Suprapubic skin (tissue), 4 donors: ENCODE data around the gene CPEB3. TPM values are rescaled to one million over a fixed set of nuclear protein-coding genes. Genes with fewer than 3 reads are reported as not detected.

Experiments
- DNase-seq, 2 donors: peaks; one replicate each; pipeline ENCODE4 v3.0.0-alpha.2; 2019; ENCODE audit warnings: low spot score in 2 of 2
- H3K27ac ChIP-seq: fragments of 200-600 bp; sonication (generic); one replicate; pipeline ENCODE4 v1.5.1; 2019
- H3K27me3 ChIP-seq: fragments of 200-600 bp; sonication (generic); one replicate; pipeline ENCODE4 v1.5.1; 2019
- H3K36me3 ChIP-seq: fragments of 200-600 bp; sonication (generic); one replicate; pipeline ENCODE4 v1.5.1; 2019
- H3K4me1 ChIP-seq: fragments of 200-600 bp; sonication (generic); one replicate; pipeline ENCODE4 v1.5.1; 2019
- H3K4me3 ChIP-seq: fragments of 200-600 bp; sonication (generic); one replicate; pipeline ENCODE4 v1.5.1; 2019; ENCODE audit warnings: mild to moderate bottlenecking
- H3K9me3 ChIP-seq: fragments of 200-600 bp; sonication (generic); one replicate; pipeline ENCODE4 v1.5.1; 2019
- EP300 ChIP-seq: sonication (generic); formaldehyde crosslinking; IDR thresholded peaks from one replicate; pipeline ENCODE4 v1.6.1; 2017; ENCODE audit warnings: antibody characterized with exemption
- POLR2A ChIP-seq, 2 donors: fragments of 450-650 bp; IDR thresholded peaks; one replicate each; pipeline ENCODE4 v1.6.1; 2017; ENCODE audit warnings: antibody characterized with exemption in 2 of 2, mild to moderate bottlenecking in 2 of 2, moderate library complexity in 2 of 2
- POLR2AphosphoS5 ChIP-seq, 3 donors: sonication (generic); formaldehyde crosslinking; IDR thresholded peaks; one replicate each; pipeline ENCODE4 v1.6.1; 2017; ENCODE audit warnings: antibody characterized with exemption in 3 of 3
- WGBS: methylation state at CpG from one replicate; pipeline ENCODE4 v1.1.5; 2018; 5-methylcytosine and 5-hydroxymethylcytosine counted together
- total RNA-seq, 4 donors: library from RNA; depleted of rRNA; stranded (reverse); fragments of >200 nt; gene quantifications; one replicate each; pipeline ENCODE4 v1.1.0, GENCODE V29; 2016
- TF ChIP-seq, protein P1 (sequence below), 2 donors: fragments of 200-600 bp in 1 of 2; fragments of 450-650 bp in 1 of 2; sonication (generic) in 1 of 2; IDR thresholded peaks; one replicate each; pipeline ENCODE4 v1.5.1; 2016 to 2019; ENCODE audit warnings: antibody characterized with exemption in 2 of 2, mild to moderate bottlenecking in 1 of 2, moderate library complexity in 1 of 2

The CPEB3 gene
- total RNA-seq, 4 donors from 2014 or later = 7.8 to 19.2 (median 10.4) TPM

DNA sequence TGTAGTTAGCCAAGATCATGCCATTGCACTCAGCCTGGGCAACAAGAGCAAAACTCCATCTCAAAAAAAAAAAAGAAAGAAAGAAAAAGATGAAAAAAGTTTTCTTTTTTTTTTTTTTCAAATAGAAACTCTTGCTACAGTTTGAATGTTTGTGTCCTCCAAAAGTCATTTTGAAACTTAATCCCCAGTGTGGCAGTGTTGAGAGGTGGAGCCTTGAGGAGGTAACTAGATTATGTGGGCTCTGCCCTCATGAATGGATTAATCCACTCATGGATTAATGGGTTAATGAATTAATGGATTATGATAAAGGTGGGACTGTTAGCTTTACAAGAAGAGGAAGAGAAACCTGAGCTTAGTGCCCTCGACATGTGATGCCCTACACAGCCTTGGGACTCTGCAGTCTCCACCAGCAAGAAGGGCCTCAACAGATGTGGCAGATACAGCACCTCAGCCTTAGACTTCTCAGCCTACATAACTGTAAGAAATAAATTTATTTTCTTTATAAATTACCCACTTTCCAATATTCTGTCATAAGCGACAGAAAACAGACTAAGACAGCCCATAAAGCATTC lies 25.1 kb downstream of the CPEB3 start:
- H3K36me3 ChIP-seq = no peaks in the 10 kb centered on the region
- DNase-seq = no peak
- no peaks in the 10 kb centered on the region for H3K27me3 ChIP-seq
- peaks cover 7% of the 10 kb centered on the region for H3K4me1 ChIP-seq
- no peaks in the 10 kb centered on the region for H3K9me3 ChIP-seq
- no peak overlapping the region for H3K27ac ChIP-seq
- TF ChIP-seq, protein P1, sequence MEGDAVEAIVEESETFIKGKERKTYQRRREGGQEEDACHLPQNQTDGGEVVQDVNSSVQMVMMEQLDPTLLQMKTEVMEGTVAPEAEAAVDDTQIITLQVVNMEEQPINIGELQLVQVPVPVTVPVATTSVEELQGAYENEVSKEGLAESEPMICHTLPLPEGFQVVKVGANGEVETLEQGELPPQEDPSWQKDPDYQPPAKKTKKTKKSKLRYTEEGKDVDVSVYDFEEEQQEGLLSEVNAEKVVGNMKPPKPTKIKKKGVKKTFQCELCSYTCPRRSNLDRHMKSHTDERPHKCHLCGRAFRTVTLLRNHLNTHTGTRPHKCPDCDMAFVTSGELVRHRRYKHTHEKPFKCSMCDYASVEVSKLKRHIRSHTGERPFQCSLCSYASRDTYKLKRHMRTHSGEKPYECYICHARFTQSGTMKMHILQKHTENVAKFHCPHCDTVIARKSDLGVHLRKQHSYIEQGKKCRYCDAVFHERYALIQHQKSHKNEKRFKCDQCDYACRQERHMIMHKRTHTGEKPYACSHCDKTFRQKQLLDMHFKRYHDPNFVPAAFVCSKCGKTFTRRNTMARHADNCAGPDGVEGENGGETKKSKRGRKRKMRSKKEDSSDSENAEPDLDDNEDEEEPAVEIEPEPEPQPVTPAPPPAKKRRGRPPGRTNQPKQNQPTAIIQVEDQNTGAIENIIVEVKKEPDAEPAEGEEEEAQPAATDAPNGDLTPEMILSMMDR (IDR thresholded peaks at IDR 0.05) = no peak
- no peak for TF ChIP-seq POLR2A (IDR thresholded peaks at IDR 0.05)
- TF ChIP-seq EP300 = no peak
- no peak for TF ChIP-seq POLR2AphosphoS5 (IDR thresholded peaks at IDR 0.05)
- H3K4me3 ChIP-seq = no peak overlapping the region
- 86% methylated on average over 2 of the region's 2 CpGs for WGBS

DNA sequence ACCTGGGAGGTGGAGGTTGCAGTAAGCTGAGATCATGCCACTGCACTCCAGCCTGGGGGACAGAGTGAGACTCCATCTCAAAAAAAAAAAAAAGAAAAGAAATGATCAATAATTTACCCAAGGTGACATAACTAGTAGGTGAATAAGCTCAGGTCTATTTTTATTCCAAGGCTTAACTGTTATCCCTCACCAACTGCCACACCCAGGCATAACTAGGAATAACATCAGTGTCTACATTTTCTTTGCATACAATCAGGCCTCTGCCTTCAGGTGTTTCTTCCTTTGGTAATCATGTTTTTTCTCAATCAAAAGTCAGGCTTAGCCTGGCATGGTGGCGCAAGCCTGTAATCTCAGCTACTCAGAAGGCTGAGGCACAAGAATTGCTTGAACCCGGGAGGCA lies 26.6 kb downstream of the CPEB3 start:
- H3K4me3 ChIP-seq = no peak overlapping the region
- TF ChIP-seq EP300 (no peak), POLR2A (IDR thresholded peaks at IDR 0.05) (no peak), POLR2AphosphoS5 (IDR thresholded peaks at IDR 0.05) (no peak)
- TF ChIP-seq, protein P1 (IDR thresholded peaks at IDR 0.05) = no peak
- H3K36me3 ChIP-seq = no peaks in the 10 kb centered on the region
- H3K9me3 ChIP-seq = no peaks in the 10 kb centered on the region
- whole genome bisulfite sequencing = 93% methylated on average over 2 of the region's 2 CpGs
- peaks cover 7% of the 10 kb centered on the region for H3K4me1 ChIP-seq
- H3K27me3 ChIP-seq = no peaks in the 10 kb centered on the region
- no peak for DNase-seq
- H3K27ac ChIP-seq = no peak overlapping the region

DNA sequence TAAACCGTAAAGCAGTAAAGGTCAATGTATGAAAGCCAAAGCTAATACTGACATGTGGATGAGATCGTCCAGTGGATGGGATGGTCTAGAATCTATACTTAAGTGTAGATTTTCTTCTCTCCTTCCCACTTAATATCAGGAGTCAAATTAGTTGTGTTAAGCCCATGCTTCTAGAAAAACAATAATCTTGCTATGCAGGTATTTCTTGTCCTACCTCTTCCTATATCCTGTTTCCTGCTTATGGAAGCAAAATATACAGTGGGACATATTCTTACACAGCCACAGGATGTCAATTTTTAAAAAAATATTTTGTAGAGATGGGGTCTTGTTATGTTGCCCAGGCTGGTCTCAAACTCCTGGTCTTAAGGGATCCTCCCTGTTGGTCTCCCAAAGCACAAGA lies 27.5 kb downstream of the CPEB3 start:
- H3K27me3 ChIP-seq = no peaks in the 10 kb centered on the region
- TF ChIP-seq EP300 = no peak
- 88% methylated on average over 2 of the region's 2 CpGs for WGBS
- peaks cover 7% of the 10 kb centered on the region for H3K4me1 ChIP-seq
- DNase-seq = no peak
- H3K9me3 ChIP-seq = no peaks in the 10 kb centered on the region
- H3K4me3 ChIP-seq = no peak overlapping the region
- no peak overlapping the region for H3K27ac ChIP-seq
- H3K36me3 ChIP-seq = no peaks in the 10 kb centered on the region

DNA sequence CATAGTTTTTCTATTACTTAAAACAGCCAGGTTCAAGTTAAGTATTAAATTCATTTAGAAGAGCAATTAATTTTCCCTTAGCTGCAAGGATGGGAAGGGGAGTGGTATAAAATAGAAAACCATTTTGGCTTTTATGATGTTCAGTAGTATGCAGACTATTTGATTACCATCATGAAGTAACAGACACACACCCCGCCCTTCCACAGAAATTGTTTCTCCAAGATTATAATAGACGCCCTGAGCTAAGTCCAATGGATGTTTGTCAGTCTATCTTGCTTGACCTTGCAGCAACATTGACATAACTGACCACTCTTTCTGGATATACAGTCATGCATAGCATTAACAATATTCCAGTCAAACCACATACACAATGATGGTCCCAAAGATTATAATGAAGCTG lies 42.3 kb downstream of the CPEB3 start:
- no peak for DNase-seq
- Histone ChIP-seq H3K4me1 (peaks cover 10% of the 10 kb centered on the region), H3K27ac (no peak overlapping the region), H3K9me3 (no peaks in the 10 kb centered on the region), H3K4me3 (no peak overlapping the region), H3K36me3 (no peaks in the 10 kb centered on the region), H3K27me3 (no peaks in the 10 kb centered on the region)
- TF ChIP-seq POLR2AphosphoS5 (IDR thresholded peaks at IDR 0.05) (no peak), EP300 (no peak), POLR2A (IDR thresholded peaks at IDR 0.05) (no peak)
- TF ChIP-seq, protein P1 (IDR thresholded peaks at IDR 0.05) = no peak
- WGBS = 85% methylated on average over 2 of the region's 2 CpGs

DNA sequence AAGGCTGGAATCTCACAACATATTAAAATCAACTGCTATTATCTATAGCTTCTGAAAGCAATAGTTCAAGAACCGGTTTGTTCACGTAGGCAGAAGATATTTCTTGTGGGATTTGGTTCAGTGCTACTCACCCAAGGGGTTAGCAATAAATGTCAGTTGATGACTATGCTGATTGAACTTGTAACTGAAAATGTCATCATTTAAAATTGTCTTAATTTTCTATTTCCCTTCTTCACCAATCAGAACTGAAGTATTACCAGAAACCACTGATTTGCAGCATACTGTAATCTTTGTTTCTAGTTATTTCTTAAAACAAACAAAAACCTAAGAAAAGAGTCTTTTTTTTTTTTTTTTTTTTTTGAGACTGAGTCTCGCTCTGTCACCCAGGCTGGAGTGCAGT lies 46.1 kb downstream of the CPEB3 start:
- WGBS = 67% methylated on average over 3 of the region's 3 CpGs

More for the DNA sequence above, 46.1 kb downstream of the CPEB3 start:
- Histone ChIP-seq H3K4me1 (peaks cover 35% of the 10 kb centered on the region), H3K4me3 (no peak overlapping the region), H3K27me3 (no peaks in the 10 kb centered on the region), H3K27ac (no peak overlapping the region), H3K36me3 (no peaks in the 10 kb centered on the region), H3K9me3 (no peaks in the 10 kb centered on the region)
- no peak for DNase-seq
- no peak for TF ChIP-seq POLR2AphosphoS5 (IDR thresholded peaks at IDR 0.05)
- TF ChIP-seq EP300 = no peak
- TF ChIP-seq POLR2A (IDR thresholded peaks at IDR 0.05) = no peak
- TF ChIP-seq, protein P1 (IDR thresholded peaks at IDR 0.05) = no peak
